ENCODE results near the gene HNRNPR.

GRCh38 chr1:23370709-23371584 lies 26.9 kb upstream of the HNRNPR start:
- TF ChIP-seq CTCF (IDR thresholded peaks at IDR 0.05; ENCODE audit: insufficient read depth, low read length, poor library complexity, severe bottlenecking) (no peak), EZH2phosphoT487 (conservative IDR thresholded peaks at IDR 0.05; ENCODE audit: low read length) (no peak)
